Suprapubic skin (tissue), 4 donors: ENCODE results near the gene KIR2DL3. TPM values are rescaled to one million over a fixed set of nuclear protein-coding genes. Genes with fewer than 3 reads are reported as not detected.
"Not testable (repeated sequence)": the region's sequence is repeated elsewhere in the genome, so short reads cannot be mapped to it uniquely, and the experiment has no call there.

Experiments used
- DNase-seq, 2 donors: peaks; one replicate each; pipeline ENCODE4 v3.0.0-alpha.2; 2019; ENCODE audit warnings: low spot score in 2 of 2
- H3K27ac ChIP-seq: fragments of 200-600 bp; sonication (generic); one replicate; pipeline ENCODE4 v1.5.1; 2019
- H3K27me3 ChIP-seq: fragments of 200-600 bp; sonication (generic); one replicate; pipeline ENCODE4 v1.5.1; 2019
- H3K36me3 ChIP-seq: fragments of 200-600 bp; sonication (generic); one replicate; pipeline ENCODE4 v1.5.1; 2019
- H3K4me1 ChIP-seq: fragments of 200-600 bp; sonication (generic); one replicate; pipeline ENCODE4 v1.5.1; 2019
- H3K4me3 ChIP-seq: fragments of 200-600 bp; sonication (generic); one replicate; pipeline ENCODE4 v1.5.1; 2019; ENCODE audit warnings: mild to moderate bottlenecking
- H3K9me3 ChIP-seq: fragments of 200-600 bp; sonication (generic); one replicate; pipeline ENCODE4 v1.5.1; 2019
- WGBS: methylation state at CpG from one replicate; pipeline ENCODE4 v1.1.5; 2018; 5-methylcytosine and 5-hydroxymethylcytosine counted together
- total RNA-seq, 4 donors: library from RNA; depleted of rRNA; stranded (reverse); fragments of >200 nt; gene quantifications; one replicate each; pipeline ENCODE4 v1.1.0, GENCODE V29; 2016

Gene KIR2DL3
- total RNA-seq, 4 donors from 2014 or later: not detected

DNA sequence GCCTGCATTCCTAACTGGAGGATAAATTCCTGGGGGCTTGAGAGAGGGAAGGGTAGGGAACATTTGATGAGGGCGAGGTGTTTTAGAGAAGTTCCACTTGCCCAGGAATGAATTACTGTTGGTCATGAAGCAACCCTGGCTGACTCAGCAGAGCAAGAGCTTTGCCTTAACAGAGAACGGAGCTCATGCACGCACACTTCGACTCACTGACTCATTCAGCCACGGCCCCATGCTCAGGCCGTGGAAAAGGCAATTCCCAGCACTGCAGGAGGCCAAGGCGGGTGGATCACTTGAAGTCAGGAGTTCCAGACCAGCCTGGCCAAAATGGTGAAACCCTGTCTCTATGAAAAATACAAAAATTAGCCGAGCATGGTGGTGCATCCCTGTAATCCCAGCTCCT lies 25.9 kb downstream of the KIR2DL3 start:
- H3K4me3 ChIP-seq, H3K9me3 ChIP-seq, H3K4me1 ChIP-seq, H3K27me3 ChIP-seq, H3K27ac ChIP-seq, H3K36me3 ChIP-seq, DNase-seq: not testable (repeated sequence)
- 76% methylated on average over 8 of the region's 8 CpGs for WGBS

DNA sequence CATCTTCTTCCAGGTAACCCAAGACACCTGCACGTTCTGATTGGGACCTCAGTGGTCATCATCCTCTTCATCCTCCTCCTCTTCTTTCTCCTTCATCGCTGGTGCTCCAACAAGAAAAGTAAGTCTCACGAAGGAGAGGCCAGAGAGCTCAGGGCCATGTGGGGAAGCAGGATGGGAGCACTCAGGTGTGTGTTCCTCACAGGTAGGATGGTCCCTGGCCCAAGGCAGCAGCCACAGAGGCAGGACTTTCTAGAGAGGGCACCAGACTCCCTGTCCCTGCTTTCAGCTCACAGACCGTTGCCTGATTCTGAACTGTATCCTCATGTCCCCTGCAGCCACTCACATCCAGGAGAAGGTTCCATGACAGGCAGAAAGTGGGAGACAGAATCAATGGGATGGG lies 28.2 kb downstream of the KIR2DL3 start:
- not testable (repeated sequence) for H3K27me3 ChIP-seq, H3K4me1 ChIP-seq, H3K4me3 ChIP-seq, H3K27ac ChIP-seq, DNase-seq, H3K36me3 ChIP-seq, H3K9me3 ChIP-seq
- WGBS: 74% methylated on average over 4 of the region's 4 CpGs

DNA sequence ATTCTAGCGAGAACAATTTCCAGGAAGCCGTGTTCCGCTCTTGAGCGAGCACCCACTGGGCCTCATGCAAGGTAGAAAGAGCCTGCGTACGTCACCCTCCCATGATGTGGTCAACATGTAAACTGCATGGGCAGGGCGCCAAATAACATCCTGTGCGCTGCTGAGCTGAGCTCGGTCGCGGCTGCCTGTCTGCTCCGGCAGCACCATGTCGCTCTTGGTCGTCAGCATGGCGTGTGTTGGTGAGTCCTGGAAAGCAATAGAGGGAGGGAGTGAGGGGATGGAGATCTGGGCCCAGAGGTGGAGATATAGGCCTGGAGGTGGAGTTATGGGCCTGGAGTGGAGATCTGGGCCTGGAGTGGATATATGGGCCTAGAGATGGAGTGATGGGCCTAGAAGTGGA lies 31.3 kb downstream of the KIR2DL3 start, which contains the start of gene KIR2DL1:
KIR2DL1 (plus strand) TSS at position 148 of the 400 bp plus-strand sequence; CDS start at position 206, 58 bp downstream.
- not testable (repeated sequence) for H3K36me3 ChIP-seq, H3K4me1 ChIP-seq, H3K27me3 ChIP-seq, H3K9me3 ChIP-seq, H3K4me3 ChIP-seq, H3K27ac ChIP-seq, DNase-seq
- WGBS: 93% methylated on average over 15 of the region's 15 CpGs

DNA sequence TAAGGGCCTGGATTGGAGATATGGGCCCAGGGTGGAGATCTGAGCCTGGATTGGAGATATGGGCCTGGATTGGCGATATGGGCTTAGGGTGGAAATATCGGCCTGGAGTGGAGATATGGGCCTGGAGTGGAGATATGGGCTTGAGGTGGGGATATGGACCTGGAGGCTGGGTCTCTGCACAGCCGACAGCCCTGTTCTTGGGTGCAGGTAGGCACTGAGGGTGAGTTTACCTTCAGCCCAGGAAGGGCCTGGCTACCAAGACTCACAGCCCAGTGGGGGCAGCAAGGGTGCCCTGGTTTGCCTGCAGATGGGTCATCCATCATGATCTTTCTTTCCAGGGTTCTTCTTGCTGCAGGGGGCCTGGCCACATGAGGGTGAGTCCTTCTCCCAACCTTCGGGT lies 32.2 kb downstream of the KIR2DL3 start:
- not testable (repeated sequence) for DNase-seq, H3K4me1 ChIP-seq, H3K36me3 ChIP-seq, H3K27ac ChIP-seq, H3K9me3 ChIP-seq, H3K4me3 ChIP-seq, H3K27me3 ChIP-seq
- 95% methylated on average over 3 of the region's 4 CpGs for WGBS

DNA sequence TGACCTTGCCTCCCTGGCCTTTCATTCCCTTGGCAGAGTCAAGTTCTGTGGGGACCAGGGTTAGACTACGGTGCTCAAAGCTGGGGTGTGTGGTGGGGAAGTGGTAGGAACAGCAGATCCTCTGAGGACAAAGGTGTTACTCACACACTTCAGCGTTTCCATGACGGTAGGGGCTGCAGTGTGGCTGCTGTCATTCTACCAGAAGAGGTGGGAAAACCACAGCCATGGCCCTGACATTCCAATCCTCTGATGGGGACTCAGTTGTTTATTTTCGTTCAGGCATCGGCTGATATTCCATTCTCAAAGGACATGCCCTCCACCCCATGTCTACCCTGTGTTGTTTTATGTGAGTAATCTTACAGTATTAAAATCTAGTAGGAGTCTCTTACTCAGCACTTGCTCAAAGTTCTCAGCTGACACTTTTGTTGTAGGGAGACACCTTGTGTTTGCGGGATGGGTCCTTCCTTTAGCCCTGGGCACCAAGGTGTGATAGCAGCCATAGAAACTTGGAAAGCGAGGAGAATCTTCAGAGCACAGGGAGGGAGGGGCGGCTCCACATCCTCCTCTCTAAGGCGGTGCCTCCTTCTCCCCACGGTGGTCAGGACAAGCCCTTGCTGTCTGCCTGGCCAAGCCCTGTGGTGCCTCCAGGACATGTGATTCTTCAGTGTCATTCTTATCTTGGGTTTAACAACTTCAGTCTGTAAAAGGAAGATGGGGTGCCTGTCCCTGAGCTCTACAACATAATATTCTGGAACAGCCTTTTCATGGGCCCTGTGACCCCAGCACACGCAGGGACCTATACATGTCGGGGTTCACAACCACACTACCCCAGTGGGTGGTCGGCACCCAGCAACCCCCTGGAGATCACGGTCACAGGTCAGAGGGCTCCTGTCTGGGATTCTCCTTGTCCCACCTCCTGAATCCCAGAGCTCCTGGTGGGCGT lies 33.0 kb downstream of the KIR2DL3 start:
- not testable (repeated sequence) for H3K27ac ChIP-seq, H3K4me3 ChIP-seq, DNase-seq, H3K9me3 ChIP-seq, H3K36me3 ChIP-seq, H3K4me1 ChIP-seq, H3K27me3 ChIP-seq
- 92% methylated on average over 11 of the region's 15 CpGs for WGBS

DNA sequence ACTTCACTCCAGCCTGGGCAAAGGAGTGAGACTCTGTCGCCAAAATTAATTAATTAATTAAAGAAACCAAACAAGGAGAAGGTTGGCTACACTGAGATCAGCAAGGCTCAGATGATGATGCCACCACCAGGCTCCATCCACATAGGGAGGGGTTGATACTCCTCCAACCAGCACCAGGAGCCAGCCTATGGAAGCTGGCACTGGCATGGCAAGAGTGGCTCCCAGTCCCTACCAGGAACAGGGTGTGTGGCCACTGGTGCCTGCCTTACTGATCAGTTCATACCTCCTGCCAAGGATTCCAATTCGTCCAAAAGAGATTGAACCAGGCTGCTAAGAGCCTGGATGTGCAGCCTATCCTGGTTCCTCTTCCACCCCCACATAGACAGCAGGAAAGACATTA lies 34.4 kb downstream of the KIR2DL3 start:
- 57% methylated on average over 2 of the region's 2 CpGs for WGBS
- H3K4me1 ChIP-seq: not testable (repeated sequence)

DNA sequence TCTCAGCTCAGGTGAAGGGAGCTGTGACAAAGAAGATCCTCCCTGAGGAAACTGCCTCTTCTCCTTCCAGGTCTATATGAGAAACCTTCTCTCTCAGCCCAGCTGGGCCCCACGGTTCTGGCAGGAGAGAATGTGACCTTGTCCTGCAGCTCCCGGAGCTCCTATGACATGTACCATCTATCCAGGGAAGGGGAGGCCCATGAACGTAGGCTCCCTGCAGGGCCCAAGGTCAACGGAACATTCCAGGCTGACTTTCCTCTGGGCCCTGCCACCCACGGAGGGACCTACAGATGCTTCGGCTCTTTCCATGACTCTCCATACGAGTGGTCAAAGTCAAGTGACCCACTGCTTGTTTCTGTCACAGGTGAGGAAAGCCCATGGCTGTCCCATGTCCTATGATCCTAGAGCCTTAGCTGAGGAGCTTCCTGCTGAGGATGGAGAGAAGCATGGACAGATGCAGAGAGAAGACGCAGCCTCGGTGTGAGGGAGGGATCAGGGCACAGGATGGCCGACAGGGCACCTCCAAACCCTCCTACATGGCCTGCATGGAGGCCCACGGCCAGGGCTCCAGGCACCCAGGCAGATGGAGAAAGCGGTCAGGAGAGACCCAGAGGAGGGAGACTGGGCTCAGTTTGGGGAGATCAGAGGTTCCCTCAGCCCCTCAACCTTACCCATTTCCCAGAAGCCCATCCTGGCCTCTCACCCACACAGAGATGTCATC lies 36.9 kb downstream of the KIR2DL3 start:
- H3K4me3 ChIP-seq, H3K27ac ChIP-seq, DNase-seq, H3K27me3 ChIP-seq, H3K4me1 ChIP-seq, H3K36me3 ChIP-seq, H3K9me3 ChIP-seq: not testable (repeated sequence)
- WGBS: 88% methylated on average over 10 of the region's 12 CpGs

More for the DNA sequence above, 34.4 kb downstream of the KIR2DL3 start:
- DNase-seq, H3K9me3 ChIP-seq, H3K36me3 ChIP-seq, H3K27ac ChIP-seq, H3K4me3 ChIP-seq, H3K27me3 ChIP-seq: not testable (repeated sequence)

DNA sequence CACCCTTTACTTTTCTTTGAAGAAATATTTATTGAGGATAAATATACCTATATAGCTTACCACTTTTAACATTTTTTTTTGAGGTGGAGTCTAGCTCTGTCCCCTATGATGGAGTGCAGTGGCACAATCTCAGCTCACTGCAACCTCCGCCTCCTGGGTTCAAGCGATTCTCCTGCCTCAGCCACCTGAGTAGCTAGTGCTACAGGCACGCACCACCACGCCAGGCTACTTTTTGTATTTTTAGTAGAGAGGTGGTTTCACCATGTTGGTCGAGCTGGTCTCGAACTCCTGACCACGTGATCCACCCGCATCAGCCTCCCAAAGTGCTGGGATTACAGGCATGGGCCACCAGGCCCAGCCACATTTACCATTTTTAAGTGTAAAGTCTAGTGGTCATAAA lies 37.5 kb downstream of the KIR2DL3 start:
- not testable (repeated sequence) for H3K27ac ChIP-seq, DNase-seq
- 88% methylated on average over 8 of the region's 8 CpGs for WGBS

DNA sequence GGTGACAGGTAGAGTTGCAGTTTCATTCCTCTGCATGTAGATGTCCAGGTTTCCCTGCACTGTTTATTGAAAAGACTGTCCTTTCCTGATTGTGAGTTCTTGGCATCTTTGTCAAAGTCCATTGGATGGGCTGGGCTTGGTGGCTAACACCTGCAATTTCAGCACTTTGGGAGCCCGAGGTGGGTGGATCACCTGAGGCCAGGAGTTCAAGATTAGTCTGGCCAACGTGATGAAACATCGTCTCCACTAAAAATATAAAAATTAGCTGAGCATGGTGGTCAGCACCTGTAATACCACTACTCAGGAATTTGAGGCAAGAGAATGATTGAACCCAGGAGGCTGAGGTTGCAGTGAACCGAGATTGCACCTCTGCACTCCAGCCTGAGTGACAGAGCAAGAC lies 39.5 kb downstream of the KIR2DL3 start:
- not testable (repeated sequence) for H3K36me3 ChIP-seq, H3K4me1 ChIP-seq, H3K27ac ChIP-seq, H3K27me3 ChIP-seq, H3K4me3 ChIP-seq, DNase-seq, H3K9me3 ChIP-seq
- WGBS: 72% methylated on average over 4 of the region's 4 CpGs

More for the DNA sequence above, 37.5 kb downstream of the KIR2DL3 start:
- not testable (repeated sequence) for H3K9me3 ChIP-seq, H3K4me3 ChIP-seq, H3K4me1 ChIP-seq, H3K27me3 ChIP-seq, H3K36me3 ChIP-seq

DNA sequence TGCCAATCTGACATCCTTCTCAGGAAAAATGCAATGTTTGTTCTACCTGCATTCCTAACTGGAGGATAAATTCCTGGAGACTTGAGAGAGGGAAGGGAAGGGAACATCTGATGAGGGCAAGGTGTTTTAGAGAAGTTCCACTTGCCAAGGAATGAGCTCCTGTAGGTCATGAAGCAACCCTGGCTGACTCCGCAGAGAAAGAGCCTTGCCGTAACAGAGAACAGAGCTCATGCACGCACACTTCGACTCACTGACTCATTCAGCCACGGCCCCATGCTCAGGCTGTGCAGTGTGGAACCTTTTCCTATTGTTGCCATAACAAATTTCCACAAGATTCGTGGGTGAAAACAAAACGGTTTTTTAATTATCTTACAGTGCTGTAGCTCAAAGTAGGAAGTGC lies 40.6 kb downstream of the KIR2DL3 start:
- H3K27me3 ChIP-seq, H3K36me3 ChIP-seq, H3K27ac ChIP-seq, H3K4me1 ChIP-seq, H3K9me3 ChIP-seq, DNase-seq, H3K4me3 ChIP-seq: not testable (repeated sequence)
- 77% methylated on average over 7 of the region's 7 CpGs for WGBS

DNA sequence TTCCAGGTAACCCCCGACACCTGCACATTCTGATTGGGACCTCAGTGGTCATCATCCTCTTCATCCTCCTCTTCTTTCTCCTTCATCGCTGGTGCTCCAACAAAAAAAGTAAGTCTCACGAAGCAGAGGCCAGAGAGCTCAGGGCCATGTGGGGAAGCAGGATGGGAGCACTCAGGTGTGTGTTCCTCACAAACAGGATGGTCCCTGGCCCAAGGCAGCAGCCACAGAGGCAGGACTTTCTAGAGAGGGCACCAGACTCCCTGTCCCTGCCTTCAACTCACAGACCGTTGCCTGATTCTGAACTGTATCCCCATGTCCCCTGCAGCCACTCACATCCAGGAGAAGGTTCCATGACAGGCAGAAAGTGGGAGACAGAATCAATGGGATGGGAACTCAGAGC lies 44.6 kb downstream of the KIR2DL3 start:
- 85% methylated on average over 4 of the region's 4 CpGs for WGBS
- not testable (repeated sequence) for DNase-seq

DNA sequence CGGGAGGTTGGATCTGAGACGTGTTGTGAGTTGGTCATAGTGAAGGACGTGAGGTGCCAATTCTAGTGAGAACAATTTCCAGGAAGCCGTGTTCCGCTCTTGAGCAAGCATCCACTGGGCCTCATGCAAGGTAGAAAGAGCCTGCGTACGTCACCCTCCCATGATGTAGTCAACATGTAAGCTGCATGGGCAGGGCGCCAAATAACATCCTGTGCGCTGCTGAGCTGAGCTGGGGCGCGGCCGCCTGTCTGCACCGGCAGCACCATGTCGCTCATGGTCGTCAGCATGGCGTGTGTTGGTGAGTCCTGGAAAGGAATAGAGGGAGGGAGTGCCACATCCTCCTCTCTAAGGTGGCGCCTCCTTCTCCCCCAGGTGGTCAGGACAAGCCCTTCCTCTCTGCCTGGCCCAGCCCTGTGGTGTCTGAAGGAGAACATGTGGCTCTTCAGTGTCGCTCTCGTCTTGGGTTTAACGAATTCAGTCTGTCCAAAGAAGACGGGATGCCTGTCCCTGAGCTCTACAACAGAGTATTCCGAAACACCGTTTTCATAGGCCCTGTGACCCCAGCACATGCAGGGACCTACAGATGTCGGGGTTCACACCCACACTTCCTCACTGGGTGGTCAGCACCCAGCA lies 47.9 kb downstream of the KIR2DL3 start:
- not testable (repeated sequence) for H3K27me3 ChIP-seq, H3K4me3 ChIP-seq, H3K9me3 ChIP-seq, DNase-seq, H3K4me1 ChIP-seq, H3K27ac ChIP-seq, H3K36me3 ChIP-seq
- 90% methylated on average over 16 of the region's 24 CpGs for WGBS

More for the DNA sequence above, 44.6 kb downstream of the KIR2DL3 start:
- H3K36me3 ChIP-seq, H3K4me1 ChIP-seq, H3K27me3 ChIP-seq, H3K27ac ChIP-seq, H3K9me3 ChIP-seq, H3K4me3 ChIP-seq: not testable (repeated sequence)

DNA sequence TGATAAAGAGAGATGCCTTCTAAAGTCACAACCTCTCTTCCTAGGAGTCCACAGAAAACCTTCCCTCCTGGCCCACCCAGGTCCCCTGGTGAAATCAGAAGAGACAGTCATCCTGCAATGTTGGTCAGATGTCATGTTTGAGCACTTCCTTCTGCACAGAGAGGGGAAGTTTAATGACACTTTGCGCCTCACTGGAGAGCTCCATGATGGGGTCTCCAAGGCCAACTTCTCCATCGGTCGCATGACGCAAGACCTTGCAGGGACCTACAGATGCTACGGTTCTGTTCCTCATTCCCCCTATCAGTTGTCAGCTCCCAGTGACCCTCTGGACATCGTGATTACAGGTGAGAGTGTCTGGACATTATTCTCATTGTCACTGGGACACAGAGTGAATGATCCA lies 49.8 kb downstream of the KIR2DL3 start:
- not testable (repeated sequence) for DNase-seq, H3K27me3 ChIP-seq, H3K27ac ChIP-seq, H3K9me3 ChIP-seq, H3K4me3 ChIP-seq, H3K4me1 ChIP-seq, H3K36me3 ChIP-seq
- WGBS: 92% methylated on average over 6 of the region's 6 CpGs
